Hippocampal formation (tissue), 2 donors: Measurements from ENCODE around the gene PLOD1.
"Not testable (repeated sequence)": the region's sequence is repeated elsewhere in the genome, so short reads cannot be mapped to it uniquely, and the experiment has no call there.

Experiments used
- DNase-seq, 2 donors: peaks; one replicate each; lab custom pipeline; 2025; lab: John Stamatoyannopoulos, UW

Gene PLOD1

GRCh38 chr1:12005488-12006166 is 71.1 kb downstream of the PLOD1 start:
- DNase-seq = no peak

GRCh38 chr1:12006167-12006921 is 71.8 kb downstream of the PLOD1 start:
- no peak for DNase-seq

GRCh38 chr1:12007204-12007603 is 72.7 kb downstream of the PLOD1 start:
- no peak for DNase-seq

- not testable (repeated sequence) for DNase-seq
These were observed 73.8 kb downstream of the PLOD1 start for GRCh38 chr1:12008355-12008754.

- no peak for DNase-seq
These were observed 74.9 kb downstream of the PLOD1 start for GRCh38 chr1:12009318-12009947.

GRCh38 chr1:12010746-12011570 is 76.4 kb downstream of the PLOD1 start:
- DNase-seq = no peak

- no peak for DNase-seq
These were observed 77.5 kb downstream of the PLOD1 start for GRCh38 chr1:12011998-12012397.

- no peak for DNase-seq
These were observed 78.2 kb downstream of the PLOD1 start for GRCh38 chr1:12012560-12013316.

GRCh38 chr1:12014141-12014991 is 79.8 kb downstream of the PLOD1 start:
- no peak for DNase-seq

GRCh38 chr1:12015001-12015491 is 80.5 kb downstream of the PLOD1 start:
- DNase-seq = no peak

GRCh38 chr1:12015499-12015898 is 81.0 kb downstream of the PLOD1 start:
- DNase-seq = no peak

- no peak for DNase-seq
These were observed 81.7 kb downstream of the PLOD1 start for GRCh38 chr1:12016182-12016581.

GRCh38 chr1:12019858-12020509 is 85.5 kb downstream of the PLOD1 start:
- DNase-seq = no peak

GRCh38 chr1:12021616-12022015 is 87.1 kb downstream of the PLOD1 start:
- DNase-seq = no peak

GRCh38 chr1:12022036-12022435 is 87.5 kb downstream of the PLOD1 start:
- no peak for DNase-seq
